GM12878 (cell line): ENCODE data around the gene SPDYE1. TPM values are rescaled to one million over a fixed set of nuclear protein-coding genes. Genes with fewer than 3 reads are reported as not detected.
A peak's percentile ranks its signal among the peaks of the same experiment; 100 is the strongest.

Source experiments
- ATAC-seq: fragments of 200-7000 bp; cut with Tn5 transposase; 3 replicates; pipeline ENCODE4 v1.9.1; 2020; ENCODE audit warnings: mild to moderate bottlenecking, moderate library complexity
- BruUV-seq: library from RNA; stranded (reverse); fragments of 400-500 nt; replicated peaks from 2 replicates; lab custom pipeline; 2021; lab: Mats Ljungman, UMichigan
- CTCF ChIA-PET: fragments of 300-600 bp; sonication (Branson Sonifier 250); formaldehyde crosslinking; extraction: SDS; loops from one replicate; lab custom pipeline; 2021; ENCODE audit warnings: inconsistent platforms; lab: Yijun Ruan, JAX
- POLR2A ChIA-PET: fragments of 350-600 bp; formaldehyde crosslinking; extraction: SDS; loops from one replicate; lab custom pipeline; 2021; ENCODE audit warnings: inconsistent platforms; lab: Charles Lee
- RAD21 ChIA-PET: fragments of 300-600 bp; sonication (Branson Sonifier 250); formaldehyde crosslinking; loops from one replicate; lab custom pipeline; 2023; ENCODE audit warnings: antibody characterized with exemption; ENCODE audit not compliant: unreplicated experiment; lab: Charles Lee
- SMC1A ChIA-PET: fragments of 300-600 bp; sonication (Branson Sonifier 250); formaldehyde crosslinking; loops from one replicate; lab custom pipeline; 2023; ENCODE audit not compliant: unreplicated experiment, uncharacterized antibody; lab: Charles Lee
- DNase-seq: peaks from one replicate; pipeline ENCODE4 v3.0.0-alpha.2; 2011; ENCODE audit warnings: low read depth, low spot score
- FAIRE-seq: peaks from 3 replicates; lab custom pipeline; 2011; peaks lifted over from hg19 to GRCh38; lab: Jason Lieb, UNC
- H2AFZ ChIP-seq: 2 replicates; pipeline ENCODE4 v1.6.0; 2011; ENCODE audit warnings: low read depth, low read length, control low read depth; ENCODE audit not compliant: control insufficient read depth
- H3K27ac ChIP-seq: 2 replicates; pipeline ENCODE4 v1.5.1; 2011; ENCODE audit warnings: control low read depth; ENCODE audit not compliant: control insufficient read depth, insufficient read depth
- H3K27me3 ChIP-seq, 2 experiments: replicated peaks in 1 of 2; 2 replicates each; pipeline versions ENCODE4 v1.6.0 to v1.6.1; 2011; ENCODE audit warnings: low read length in 1 of 2; ENCODE audit not compliant: control insufficient read depth in 2 of 2, insufficient read depth in 2 of 2
- H3K36me3 ChIP-seq, 2 experiments: 2 replicates each; pipeline ENCODE4 v1.5.1; 2011; ENCODE audit warnings: low read length in 1 of 2; ENCODE audit not compliant: control insufficient read depth in 2 of 2, insufficient read depth in 2 of 2
- H3K4me1 ChIP-seq: 2 replicates; pipeline ENCODE4 v1.6.1; 2011; ENCODE audit warnings: mild to moderate bottlenecking, low read length, moderate library complexity, mixed read lengths; ENCODE audit not compliant: control insufficient read depth, insufficient read depth
- H3K4me2 ChIP-seq: 2 replicates; pipeline ENCODE4 v1.6.0; 2011; ENCODE audit warnings: control low read depth; ENCODE audit not compliant: control insufficient read depth, insufficient read depth
- H3K4me3 ChIP-seq: fragments of 200-600 bp; sonication (generic); 2 replicates; pipeline ENCODE4 v1.5.1; 2016
- H3K79me2 ChIP-seq: 2 replicates; pipeline ENCODE4 v1.6.0; 2011; ENCODE audit warnings: low read length; ENCODE audit not compliant: control insufficient read depth, insufficient read depth
- H3K9ac ChIP-seq: 2 replicates; pipeline ENCODE4 v1.8.0; 2011; ENCODE audit warnings: low read length, control low read depth, mixed read lengths; ENCODE audit not compliant: control insufficient read depth, insufficient read depth
- H3K9me3 ChIP-seq: replicated peaks from 3 replicates; pipeline ENCODE4 v1.5.1; 2011; ENCODE audit warnings: mild to moderate bottlenecking, low read length; ENCODE audit not compliant: control insufficient read depth, insufficient read depth
- H4K20me1 ChIP-seq: 2 replicates; pipeline ENCODE4 v1.6.0; 2011; ENCODE audit not compliant: control insufficient read depth, insufficient read depth
- BHLHE40 ChIP-seq, 2 experiments: fragments of 450-650 bp in 1 of 2; IDR thresholded peaks; 2 replicates each; pipeline ENCODE4 v1.6.1; 2011 to 2017; ENCODE audit warnings: low read depth in 2 of 2, borderline replicate concordance in 1 of 2, improper control_type of control experiment in 1 of 2, low read length in 1 of 2, mild to moderate bottlenecking in 1 of 2
- HDAC6 ChIP-seq: fragments of 200-600 bp; sonication (generic); IDR thresholded peaks from one replicate; pipeline ENCODE4 v1.8.0; 2017; ENCODE audit warnings: antibody characterized with exemption; ENCODE audit not compliant: unreplicated experiment
- KDM1A ChIP-seq: fragments of 200-600 bp; sonication (generic); IDR thresholded peaks from 2 replicates; pipeline ENCODE4 v1.6.1; 2016; ENCODE audit warnings: borderline replicate concordance
- POLR2A ChIP-seq: IDR thresholded peaks from 2 replicates; pipeline ENCODE4 v1.6.1; 2011; ENCODE audit warnings: low read depth, mild to moderate bottlenecking, low read length
- YBX1 ChIP-seq: fragments of 450-650 bp; IDR thresholded peaks from 2 replicates; pipeline ENCODE4 v1.6.1; 2016; ENCODE audit warnings: antibody characterized with exemption
- WGBS: methylation state at CpG from one replicate; pipeline ENCODE4 v1.1.6; 2016; ENCODE audit warnings: low lambda C conversion rate; ENCODE audit not compliant: insufficient replicate concordance, insufficient coverage; ENCODE audit errors: missing lambda C conversion rate; 5-methylcytosine and 5-hydroxymethylcytosine counted together
- in situ Hi-C: fragments of 300-500 bp; cut with MboI; formaldehyde crosslinking; loops from 9 replicates; pipeline ENCODE4 v1.14.3; 2018; ENCODE audit warnings: mixed read lengths
- intact Hi-C: fragments of 100-400 bp; cut with micrococcal nuclease; formaldehyde crosslinking; loops from one replicate; pipeline ENCODE4 v1.14.2; 2022; ENCODE audit not compliant: unreplicated experiment
- polyA plus RNA-seq, 11 experiments: library from polyadenylated mRNA; depleted of rRNA in 4 of 11; unstranded in 6 of 11; stranded (reverse) in 5 of 11; fragments of >200 nt; fragmentation: Nextera tagmentation in 4 of 11; fragmentation: Illumina TruSeq in 1 of 11; extraction: Ambion mirVana in 4 of 11; extraction: Trizol in 1 of 11; gene quantifications; 1 replicate in 1 of 11; 2 replicates in 10 of 11; pipeline versions ENCODE4 v1.2.1 to v1.2.3, GENCODE V29; 2011 to 2016; ENCODE audit warnings: inconsistent platforms in 2 of 11, missing spikeins in 2 of 11, low read depth in 1 of 11
- total RNA-seq, 4 experiments: library from RNA; depleted of rRNA in 3 of 4; stranded (reverse); fragments of >200 nt in 3 of 4; fragmentation: Illumina TruSeq in 1 of 4; extraction: Trizol in 1 of 4; gene quantifications; 2 replicates each; pipeline versions ENCODE4 v1.2.1 to v1.2.3, GENCODE V29; 2013 to 2021
- TF ChIP-seq, protein P1 (sequence below): IDR thresholded peaks from 2 replicates; pipeline ENCODE4 v1.6.1; 2012; ENCODE audit warnings: mild to moderate bottlenecking, low read depth, low read length
- TF ChIP-seq, protein P2 (sequence below): fragments of 450-650 bp; IDR thresholded peaks from 2 replicates; pipeline ENCODE4 v1.6.1; 2016; ENCODE audit warnings: mild to moderate bottlenecking

The SPDYE1 gene
- total and polyA plus RNA-seq, 10 of the 15 experiments (the other 5 are each of a cell fraction or from before 2014, with no cell fraction given) = 0.04 to 1.3 (median 0.07) TPM; not detected in 3

DNA sequence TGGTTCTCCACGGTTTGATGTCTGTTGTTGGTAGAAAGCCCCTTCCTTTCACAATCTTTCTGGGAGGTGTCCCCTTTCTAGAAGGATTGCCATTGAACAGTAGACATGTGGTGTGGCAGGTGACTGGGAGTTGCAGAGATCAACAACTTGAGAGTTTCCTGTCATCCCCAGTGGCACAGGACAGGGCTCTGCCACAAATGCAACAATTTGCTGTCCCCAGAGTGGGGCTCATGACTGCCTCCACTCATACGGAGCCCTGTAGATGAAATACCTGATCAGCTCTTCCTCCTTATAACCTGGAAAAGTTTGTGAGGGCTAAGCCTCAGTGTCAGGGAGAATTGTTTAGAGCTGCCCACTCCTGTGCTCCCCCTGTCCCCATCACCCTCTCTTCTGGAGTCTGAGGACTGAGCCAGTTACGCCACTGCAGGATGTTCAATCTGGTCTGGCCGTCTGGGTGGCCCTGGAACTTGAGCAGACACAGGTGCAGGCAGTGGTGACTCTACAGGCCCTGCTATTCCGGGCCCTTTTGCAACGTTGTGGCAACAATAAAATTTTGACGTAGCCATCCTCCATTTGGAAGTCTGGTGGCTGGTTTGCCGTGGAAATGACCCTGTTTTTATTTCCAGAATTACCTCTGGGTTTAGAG is 53.3 kb downstream of the SPDYE1 start (continued):
- TF ChIP-seq, protein P1, sequence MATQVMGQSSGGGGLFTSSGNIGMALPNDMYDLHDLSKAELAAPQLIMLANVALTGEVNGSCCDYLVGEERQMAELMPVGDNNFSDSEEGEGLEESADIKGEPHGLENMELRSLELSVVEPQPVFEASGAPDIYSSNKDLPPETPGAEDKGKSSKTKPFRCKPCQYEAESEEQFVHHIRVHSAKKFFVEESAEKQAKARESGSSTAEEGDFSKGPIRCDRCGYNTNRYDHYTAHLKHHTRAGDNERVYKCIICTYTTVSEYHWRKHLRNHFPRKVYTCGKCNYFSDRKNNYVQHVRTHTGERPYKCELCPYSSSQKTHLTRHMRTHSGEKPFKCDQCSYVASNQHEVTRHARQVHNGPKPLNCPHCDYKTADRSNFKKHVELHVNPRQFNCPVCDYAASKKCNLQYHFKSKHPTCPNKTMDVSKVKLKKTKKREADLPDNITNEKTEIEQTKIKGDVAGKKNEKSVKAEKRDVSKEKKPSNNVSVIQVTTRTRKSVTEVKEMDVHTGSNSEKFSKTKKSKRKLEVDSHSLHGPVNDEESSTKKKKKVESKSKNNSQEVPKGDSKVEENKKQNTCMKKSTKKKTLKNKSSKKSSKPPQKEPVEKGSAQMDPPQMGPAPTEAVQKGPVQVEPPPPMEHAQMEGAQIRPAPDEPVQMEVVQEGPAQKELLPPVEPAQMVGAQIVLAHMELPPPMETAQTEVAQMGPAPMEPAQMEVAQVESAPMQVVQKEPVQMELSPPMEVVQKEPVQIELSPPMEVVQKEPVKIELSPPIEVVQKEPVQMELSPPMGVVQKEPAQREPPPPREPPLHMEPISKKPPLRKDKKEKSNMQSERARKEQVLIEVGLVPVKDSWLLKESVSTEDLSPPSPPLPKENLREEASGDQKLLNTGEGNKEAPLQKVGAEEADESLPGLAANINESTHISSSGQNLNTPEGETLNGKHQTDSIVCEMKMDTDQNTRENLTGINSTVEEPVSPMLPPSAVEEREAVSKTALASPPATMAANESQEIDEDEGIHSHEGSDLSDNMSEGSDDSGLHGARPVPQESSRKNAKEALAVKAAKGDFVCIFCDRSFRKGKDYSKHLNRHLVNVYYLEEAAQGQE = no peak
- TF ChIP-seq YBX1 = no peak
- no peak for TF ChIP-seq HDAC6
- TF ChIP-seq BHLHE40 (IDR thresholded peaks at IDR 0.05; ENCODE audit: borderline replicate concordance in 1 of 2, low read depth in 2 of 2, low read length in 1 of 2) = no peak
- TF ChIP-seq, all 136 proteins: peak for 0

DNA sequence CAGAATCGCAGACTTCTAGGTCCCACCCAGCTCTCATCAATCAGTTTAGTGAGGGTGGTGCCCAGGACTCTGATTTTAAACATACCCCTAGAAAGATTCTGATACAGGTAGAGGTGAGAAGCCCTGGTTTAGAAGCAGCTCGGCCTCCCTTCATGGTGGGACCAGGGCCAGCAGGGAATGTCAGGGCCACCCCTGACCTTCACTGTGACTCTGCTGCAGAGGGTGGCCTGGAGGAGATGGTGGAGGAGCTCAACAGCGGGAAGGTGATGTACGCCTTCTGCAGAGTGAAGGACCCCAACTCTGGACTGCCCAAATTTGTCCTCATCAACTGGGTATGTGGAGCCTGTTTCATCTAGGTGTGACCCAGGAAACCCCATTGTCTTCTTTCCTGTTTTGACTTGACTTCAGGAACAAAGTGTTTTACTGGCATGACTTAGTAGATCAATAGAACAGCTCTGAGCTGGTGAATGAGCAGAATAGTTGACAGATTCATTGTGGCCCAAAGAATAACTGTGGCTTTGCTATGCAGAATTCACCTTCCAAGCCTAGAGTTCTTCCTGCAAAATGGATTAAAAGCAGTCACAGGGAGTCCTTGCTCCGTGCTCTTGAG is 54.0 kb downstream of the SPDYE1 start:
- no TSS peak for BruUV-seq
- SMC1A ChIA-PET = no interaction called here
- POLR2A ChIA-PET = no interaction called here
- ATAC-seq = no peak
- peaks cover 11% of the 10 kb centered on the region for H4K20me1 ChIP-seq
- H3K27ac ChIP-seq = no peak overlapping the region
- H3K4me2 ChIP-seq = no peak overlapping the region
- H3K9ac ChIP-seq = no peak overlapping the region
- CTCF ChIA-PET = no interaction called here
- TF ChIP-seq POLR2A = peak; percentile 38
- TF ChIP-seq KDM1A = no peak
- TF ChIP-seq, protein P2, sequence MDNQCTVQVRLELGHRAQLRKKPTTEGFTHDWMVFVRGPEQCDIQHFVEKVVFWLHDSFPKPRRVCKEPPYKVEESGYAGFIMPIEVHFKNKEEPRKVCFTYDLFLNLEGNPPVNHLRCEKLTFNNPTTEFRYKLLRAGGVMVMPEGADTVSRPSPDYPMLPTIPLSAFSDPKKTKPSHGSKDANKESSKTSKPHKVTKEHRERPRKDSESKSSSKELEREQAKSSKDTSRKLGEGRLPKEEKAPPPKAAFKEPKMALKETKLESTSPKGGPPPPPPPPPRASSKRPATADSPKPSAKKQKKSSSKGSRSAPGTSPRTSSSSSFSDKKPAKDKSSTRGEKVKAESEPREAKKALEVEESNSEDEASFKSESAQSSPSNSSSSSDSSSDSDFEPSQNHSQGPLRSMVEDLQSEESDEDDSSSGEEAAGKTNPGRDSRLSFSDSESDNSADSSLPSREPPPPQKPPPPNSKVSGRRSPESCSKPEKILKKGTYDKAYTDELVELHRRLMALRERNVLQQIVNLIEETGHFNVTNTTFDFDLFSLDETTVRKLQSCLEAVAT = no peak
- TF ChIP-seq, all 136 proteins: peak for 1
- no peaks in the 10 kb centered on the region; the same call in 2 of the 3 replicates for H3K9me3 ChIP-seq
- no peak overlapping the region for H2AFZ ChIP-seq
- peaks cover 8% of the 10 kb centered on the region for H3K4me1 ChIP-seq
- no peak overlapping the region for H3K4me3 ChIP-seq
- no peak for DNase-seq
- intact Hi-C loops (no loop called here), in situ Hi-C loops (no loop called here)
- H3K36me3 ChIP-seq = peaks cover 22 to 43% of the 10 kb centered on the region in 2 experiments
- FAIRE-seq = no peak
- H3K79me2 ChIP-seq = peaks cover 25% of the 10 kb centered on the region
- RAD21 ChIA-PET = no interaction called here
- WGBS = 83% methylated on average over 5 of the region's 5 CpGs
- H3K27me3 ChIP-seq = no peaks in the 10 kb centered on the region
